ENCODE measurements around the gene CFAP45.

DNA sequence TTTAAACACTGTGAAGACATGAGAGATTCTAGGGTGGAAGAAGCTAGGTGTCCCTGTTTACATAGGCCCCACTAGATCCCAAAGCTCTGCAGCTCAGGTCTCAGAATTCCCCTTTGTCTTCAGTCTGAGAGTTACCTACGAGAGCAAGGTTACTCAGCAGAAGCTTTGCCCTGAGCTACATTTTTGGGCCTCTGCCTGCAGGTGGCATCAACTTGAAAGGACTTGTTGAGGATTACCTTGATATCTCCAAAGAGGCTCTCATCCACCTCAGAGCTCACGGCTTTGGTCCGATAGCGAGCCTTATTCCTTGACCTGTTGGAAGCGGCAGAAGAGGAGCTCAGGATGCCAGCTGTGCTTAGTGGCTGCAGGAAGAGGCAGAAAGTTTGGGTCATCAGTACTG, 7.0 kb downstream of the CFAP45 start:
- no peak for TF ChIP-seq CTCF (IDR thresholded peaks at IDR 0.05)
- TF ChIP-seq POLR2A (IDR thresholded peaks at IDR 0.05), result no peak

Data from lower leg skin (tissue), 3 donors.